SU-DHL-6 (cell line): ENCODE results near the gene ATG14.

Experiments
- H2AFZ ChIP-seq: fragments of 200-600 bp; sonication (generic); 2 replicates; pipeline ENCODE4 v1.6.1; 2014; ENCODE audit warnings: low read depth, mild to moderate bottlenecking, moderate library complexity, mixed read lengths, antibody characterized with exemption, low read length; ENCODE audit not compliant: severe bottlenecking
- H3F3A ChIP-seq: fragments of 200-600 bp; shearing (Covaris generic); 2 replicates; pipeline ENCODE4 v1.6.0; 2016; ENCODE audit warnings: antibody characterized with exemption, mild to moderate bottlenecking; ENCODE audit not compliant: insufficient read depth
- H3K27ac ChIP-seq: fragments of 200-600 bp; sonication (generic); 2 replicates; pipeline ENCODE4 v1.5.1; 2016; ENCODE audit warnings: low read depth, mild to moderate bottlenecking, low read length, moderate library complexity, mixed read lengths
- H3K27me3 ChIP-seq: fragments of 200-600 bp; sonication (generic), shearing (Covaris generic); 2 replicates; pipeline ENCODE4 v1.6.0; 2014; ENCODE audit warnings: mild to moderate bottlenecking, low read length
- H3K36me3 ChIP-seq: fragments of 200-600 bp; sonication (generic); 2 replicates; pipeline ENCODE4 v1.6.1; 2014; ENCODE audit warnings: mild to moderate bottlenecking, low read length, mixed read lengths
- H3K4me2 ChIP-seq: fragments of 300-600, 200-600 bp; shearing (Covaris generic), sonication (generic); 2 replicates; pipeline ENCODE4 v1.6.0; 2014; ENCODE audit warnings: low read length, low read depth, mild to moderate bottlenecking; ENCODE audit not compliant: poor library complexity, severe bottlenecking
- H3K4me3 ChIP-seq: fragments of 200-600 bp; sonication (generic); 2 replicates; pipeline ENCODE4 v1.5.1; 2014; ENCODE audit warnings: antibody characterized with exemption, low read length, mild to moderate bottlenecking, mixed read lengths; ENCODE audit not compliant: insufficient read depth, poor library complexity, severe bottlenecking
- H3K79me2 ChIP-seq: fragments of 200-600 bp; sonication (generic); 2 replicates; pipeline ENCODE4 v1.6.1; 2014; ENCODE audit warnings: mild to moderate bottlenecking, low read length, moderate library complexity; ENCODE audit not compliant: insufficient read depth
- H3K9ac ChIP-seq: fragments of 200-600 bp; sonication (generic); 2 replicates; pipeline ENCODE4 v1.7.0; 2014; ENCODE audit warnings: mild to moderate bottlenecking, low read length
- H3K9me2 ChIP-seq: fragments of 200-600 bp; sonication (generic); replicated peaks from 2 replicates; pipeline ENCODE4 v1.6.1; 2014; ENCODE audit warnings: low read length; ENCODE audit not compliant: insufficient read depth
- H3K9me3 ChIP-seq: fragments of 200-600 bp; sonication (generic); 2 replicates; pipeline ENCODE4 v1.6.1; 2014; ENCODE audit warnings: low read length, mixed read lengths; ENCODE audit not compliant: insufficient read depth
- H4K20me1 ChIP-seq: fragments of 200-600 bp; sonication (generic); 2 replicates; pipeline ENCODE4 v1.6.1; 2014; ENCODE audit warnings: low read depth, mild to moderate bottlenecking, antibody characterized with exemption, low read length, moderate library complexity, mixed read lengths
- EZH2phosphoT487 ChIP-seq: fragments of 200-600 bp; sonication (generic), shearing (Covaris generic); conservative IDR thresholded peaks from 2 replicates; pipeline ENCODE4 v1.6.1; 2018; ENCODE audit warnings: mild to moderate bottlenecking, antibody characterized with exemption, low read length, moderate library complexity, mixed read lengths
- TF ChIP-seq, protein P1 (sequence below): fragments of 200-600 bp; sonication (generic); IDR thresholded peaks from one replicate; pipeline ENCODE4 v1.5.1; 2017; ENCODE audit warnings: antibody characterized with exemption, mild to moderate bottlenecking, low read length, moderate library complexity; ENCODE audit not compliant: insufficient read depth, poor library complexity, severe bottlenecking

The ATG14 gene

DNA sequence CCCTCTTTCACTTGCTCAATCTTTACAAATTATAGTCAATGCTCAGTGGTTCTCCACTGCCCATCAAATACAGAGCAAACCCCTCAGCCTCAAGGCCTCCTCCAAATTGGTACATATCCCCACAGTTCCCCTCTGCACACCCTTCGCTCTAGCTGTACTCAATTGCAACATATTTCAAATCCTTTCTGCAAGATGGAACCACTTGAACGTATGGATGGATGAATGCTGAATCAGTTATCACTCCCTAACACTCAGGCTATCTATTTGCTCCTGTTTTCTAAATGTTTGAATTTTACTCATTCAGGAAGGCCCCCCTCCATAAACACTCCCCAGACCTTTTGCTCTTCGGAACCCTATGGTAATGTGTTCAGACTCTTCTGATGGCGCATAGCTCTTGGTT lies 24.5 kb downstream of the ATG14 start:
- no peaks in the 10 kb centered on the region for H3K79me2 ChIP-seq
- no peak for TF ChIP-seq EZH2phosphoT487
- TF ChIP-seq, protein P1, sequence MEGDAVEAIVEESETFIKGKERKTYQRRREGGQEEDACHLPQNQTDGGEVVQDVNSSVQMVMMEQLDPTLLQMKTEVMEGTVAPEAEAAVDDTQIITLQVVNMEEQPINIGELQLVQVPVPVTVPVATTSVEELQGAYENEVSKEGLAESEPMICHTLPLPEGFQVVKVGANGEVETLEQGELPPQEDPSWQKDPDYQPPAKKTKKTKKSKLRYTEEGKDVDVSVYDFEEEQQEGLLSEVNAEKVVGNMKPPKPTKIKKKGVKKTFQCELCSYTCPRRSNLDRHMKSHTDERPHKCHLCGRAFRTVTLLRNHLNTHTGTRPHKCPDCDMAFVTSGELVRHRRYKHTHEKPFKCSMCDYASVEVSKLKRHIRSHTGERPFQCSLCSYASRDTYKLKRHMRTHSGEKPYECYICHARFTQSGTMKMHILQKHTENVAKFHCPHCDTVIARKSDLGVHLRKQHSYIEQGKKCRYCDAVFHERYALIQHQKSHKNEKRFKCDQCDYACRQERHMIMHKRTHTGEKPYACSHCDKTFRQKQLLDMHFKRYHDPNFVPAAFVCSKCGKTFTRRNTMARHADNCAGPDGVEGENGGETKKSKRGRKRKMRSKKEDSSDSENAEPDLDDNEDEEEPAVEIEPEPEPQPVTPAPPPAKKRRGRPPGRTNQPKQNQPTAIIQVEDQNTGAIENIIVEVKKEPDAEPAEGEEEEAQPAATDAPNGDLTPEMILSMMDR, result no peak
- no peak overlapping the region for H3K4me3 ChIP-seq
- no peaks in the 10 kb centered on the region for H3K36me3 ChIP-seq
- no peaks in the 10 kb centered on the region for H3K9me2 ChIP-seq
- no peak overlapping the region for H3K9ac ChIP-seq
- H3K4me2 ChIP-seq, result no peak overlapping the region
- no peaks in the 10 kb centered on the region for H3K9me3 ChIP-seq
- no peak overlapping the region for H3K27ac ChIP-seq
- H3F3A ChIP-seq, result no peaks in the 10 kb centered on the region
- H2AFZ ChIP-seq, result no peak overlapping the region
- H4K20me1 ChIP-seq, result no peaks in the 10 kb centered on the region
- no peaks in the 10 kb centered on the region for H3K27me3 ChIP-seq

DNA sequence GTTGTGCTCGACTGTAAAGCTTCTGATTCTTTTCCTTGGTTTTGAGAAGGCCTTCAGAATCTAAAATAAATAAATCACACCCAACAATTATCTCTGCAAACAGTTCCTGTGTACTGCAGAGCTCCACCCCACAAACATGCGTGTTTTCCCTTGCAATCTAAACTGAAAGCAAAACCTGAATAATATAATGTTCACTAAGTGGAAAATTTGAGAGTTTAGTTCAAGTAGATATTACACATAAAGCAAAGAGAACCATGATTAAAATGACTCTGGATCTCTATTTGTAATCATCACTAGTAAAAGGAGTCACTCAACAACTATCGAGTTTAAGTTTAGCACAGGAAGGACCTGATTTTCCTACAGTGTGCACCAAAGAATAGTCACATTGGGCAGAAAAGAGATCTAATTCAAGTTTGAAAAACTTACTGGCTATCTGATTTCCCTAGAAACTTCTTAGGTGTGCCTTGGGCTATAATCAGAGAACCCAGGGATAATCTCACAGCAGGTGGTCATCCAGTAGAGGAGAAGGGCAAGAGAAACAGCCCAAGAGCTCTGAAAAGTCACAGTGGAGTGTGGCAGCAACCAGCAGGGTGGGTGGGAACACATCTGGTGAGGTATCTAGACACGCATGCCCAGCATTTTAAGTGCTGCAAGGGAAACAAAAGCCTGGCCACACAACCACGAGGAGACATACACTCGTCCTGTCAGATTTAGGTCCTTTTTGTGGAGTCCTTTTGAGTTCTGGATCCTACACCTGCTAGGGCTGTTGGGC lies 25.4 kb downstream of the ATG14 start:
- H3K27ac ChIP-seq, result no peak overlapping the region
- H4K20me1 ChIP-seq, result no peaks in the 10 kb centered on the region
- H3K4me2 ChIP-seq, result no peak overlapping the region

DNA sequence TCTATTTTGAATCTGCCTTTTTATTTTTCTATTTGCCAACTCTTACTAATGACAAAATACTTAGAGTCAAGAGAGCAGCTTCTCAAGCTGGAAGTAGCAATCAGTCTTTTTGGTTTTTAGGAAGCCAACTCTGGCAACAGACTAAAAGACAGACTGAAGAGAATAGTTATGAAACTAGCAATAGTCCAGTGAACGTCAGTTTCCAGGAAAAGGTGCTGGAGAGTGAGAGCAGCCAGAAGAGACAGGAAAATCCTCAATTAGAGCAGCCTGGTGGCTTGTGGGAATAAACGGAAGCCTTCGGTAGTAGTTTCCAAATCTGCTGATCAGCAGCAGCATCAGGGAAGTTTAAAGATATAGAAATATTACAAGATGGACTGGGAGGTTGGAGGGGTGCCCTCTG lies 27.1 kb downstream of the ATG14 start:
- no peak overlapping the region for H3K9ac ChIP-seq
- no peak overlapping the region for H3K27ac ChIP-seq
- no peak overlapping the region for H3K4me2 ChIP-seq
- no peaks in the 10 kb centered on the region for H3K36me3 ChIP-seq
- no peaks in the 10 kb centered on the region for H3K9me3 ChIP-seq
- no peaks in the 10 kb centered on the region for H4K20me1 ChIP-seq
- TF ChIP-seq, protein P1, result no peak
- TF ChIP-seq EZH2phosphoT487, result no peak
- no peak overlapping the region for H3K4me3 ChIP-seq
- H3F3A ChIP-seq, result no peaks in the 10 kb centered on the region
- H2AFZ ChIP-seq, result no peak overlapping the region
- no peaks in the 10 kb centered on the region for H3K9me2 ChIP-seq
- no peaks in the 10 kb centered on the region for H3K79me2 ChIP-seq
- H3K27me3 ChIP-seq, result no peaks in the 10 kb centered on the region

More for the DNA sequence above, 25.4 kb downstream of the ATG14 start:
- H3K9ac ChIP-seq, result no peak overlapping the region
- no peaks in the 10 kb centered on the region for H3K27me3 ChIP-seq
- no peaks in the 10 kb centered on the region for H3K36me3 ChIP-seq
- no peaks in the 10 kb centered on the region for H3K9me3 ChIP-seq
- no peak overlapping the region for H2AFZ ChIP-seq
- no peaks in the 10 kb centered on the region for H3F3A ChIP-seq
- TF ChIP-seq EZH2phosphoT487, result no peak
- TF ChIP-seq, protein P1, result no peak
- no peaks in the 10 kb centered on the region for H3K79me2 ChIP-seq
- H3K4me3 ChIP-seq, result no peak overlapping the region
- no peaks in the 10 kb centered on the region for H3K9me2 ChIP-seq
